ENCODE results near the gene C1orf185.
A peak's percentile ranks its signal among the peaks of the same experiment; 100 is the strongest.

Gene C1orf185

GRCh38 chr1:51088474-51088873 is 13.6 kb upstream of the C1orf185 start:
- peak; percentile 33 for TF ChIP-seq CTCF (IDR thresholded peaks at IDR 0.05; ENCODE audit: low read depth, low read length, missing control alignments)
- H3K27ac ChIP-seq = no peak overlapping the region
- no peaks in the 10 kb centered on the region for H3K36me3 ChIP-seq (replicated peaks)
- peak; percentile 11 for DNase-seq
- no peaks in the 10 kb centered on the region for H3K27me3 ChIP-seq (replicated peaks)
- in situ Hi-C loops (cut with HindIII; ENCODE audit: low pct_ligation_motif_present, low sequenced_read_pairs) = no loop called here
- no peak overlapping the region for H3K4me3 ChIP-seq (ENCODE audit: low read depth, low read length)

GRCh38 chr1:51093581-51093980 is 8.4 kb upstream of the C1orf185 start:
- Histone ChIP-seq H3K27me3 (replicated peaks) (no peaks in the 10 kb centered on the region), H3K27ac (no peak overlapping the region), H3K36me3 (replicated peaks) (no peaks in the 10 kb centered on the region), H3K4me3 (ENCODE audit: low read depth, low read length) (no peak overlapping the region)
- in situ Hi-C loops (cut with HindIII; ENCODE audit: low pct_ligation_motif_present, low sequenced_read_pairs) = no loop called here
- DNase-seq = no peak
- TF ChIP-seq CTCF (IDR thresholded peaks at IDR 0.05; ENCODE audit: low read depth, low read length, missing control alignments) = no peak

GRCh38 chr1:51097171-51097570 is 4.9 kb upstream of the C1orf185 start:
- H3K36me3 ChIP-seq (replicated peaks) = no peaks in the 10 kb centered on the region
- no peak overlapping the region for H3K4me3 ChIP-seq (ENCODE audit: low read depth, low read length)
- no peaks in the 10 kb centered on the region for H3K27me3 ChIP-seq (replicated peaks)
- no peak for TF ChIP-seq CTCF (IDR thresholded peaks at IDR 0.05; ENCODE audit: low read depth, low read length, missing control alignments)
- DNase-seq = no peak
- no peak overlapping the region for H3K27ac ChIP-seq
- in situ Hi-C loops (cut with HindIII; ENCODE audit: low pct_ligation_motif_present, low sequenced_read_pairs) = no loop called here

- in situ Hi-C loops (cut with HindIII; ENCODE audit: low pct_ligation_motif_present, low sequenced_read_pairs) = no loop called here
- no peak for DNase-seq
- Histone ChIP-seq H3K4me3 (ENCODE audit: low read depth, low read length) (no peak overlapping the region), H3K27ac (no peak overlapping the region), H3K36me3 (replicated peaks) (no peaks in the 10 kb centered on the region), H3K27me3 (replicated peaks) (no peaks in the 10 kb centered on the region)
- no peak for TF ChIP-seq CTCF (IDR thresholded peaks at IDR 0.05; ENCODE audit: low read depth, low read length, missing control alignments)
These were observed 1.7 kb upstream of the C1orf185 start for GRCh38 chr1:51100264-51100880.

GRCh38 chr1:51114137-51114536 is 12.1 kb downstream of the C1orf185 start:
- no peak overlapping the region for H3K4me3 ChIP-seq (ENCODE audit: low read depth, low read length)
- TF ChIP-seq CTCF (IDR thresholded peaks at IDR 0.05; ENCODE audit: low read depth, low read length, missing control alignments) = no peak
- in situ Hi-C loops (cut with HindIII; ENCODE audit: low pct_ligation_motif_present, low sequenced_read_pairs) = no loop called here
- no peak for DNase-seq
- no peaks in the 10 kb centered on the region for H3K36me3 ChIP-seq (replicated peaks)
- H3K27me3 ChIP-seq (replicated peaks) = no peaks in the 10 kb centered on the region
- H3K27ac ChIP-seq = no peak overlapping the region

All from brain microvascular endothelial cell (primary cell).